Measurements from ENCODE around the gene CYB561D2.

Gene CYB561D2

GRCh38 chr3:50393061-50393460 is 42.4 kb downstream of the CYB561D2 start:
- no peak for DNase-seq

DNA sequence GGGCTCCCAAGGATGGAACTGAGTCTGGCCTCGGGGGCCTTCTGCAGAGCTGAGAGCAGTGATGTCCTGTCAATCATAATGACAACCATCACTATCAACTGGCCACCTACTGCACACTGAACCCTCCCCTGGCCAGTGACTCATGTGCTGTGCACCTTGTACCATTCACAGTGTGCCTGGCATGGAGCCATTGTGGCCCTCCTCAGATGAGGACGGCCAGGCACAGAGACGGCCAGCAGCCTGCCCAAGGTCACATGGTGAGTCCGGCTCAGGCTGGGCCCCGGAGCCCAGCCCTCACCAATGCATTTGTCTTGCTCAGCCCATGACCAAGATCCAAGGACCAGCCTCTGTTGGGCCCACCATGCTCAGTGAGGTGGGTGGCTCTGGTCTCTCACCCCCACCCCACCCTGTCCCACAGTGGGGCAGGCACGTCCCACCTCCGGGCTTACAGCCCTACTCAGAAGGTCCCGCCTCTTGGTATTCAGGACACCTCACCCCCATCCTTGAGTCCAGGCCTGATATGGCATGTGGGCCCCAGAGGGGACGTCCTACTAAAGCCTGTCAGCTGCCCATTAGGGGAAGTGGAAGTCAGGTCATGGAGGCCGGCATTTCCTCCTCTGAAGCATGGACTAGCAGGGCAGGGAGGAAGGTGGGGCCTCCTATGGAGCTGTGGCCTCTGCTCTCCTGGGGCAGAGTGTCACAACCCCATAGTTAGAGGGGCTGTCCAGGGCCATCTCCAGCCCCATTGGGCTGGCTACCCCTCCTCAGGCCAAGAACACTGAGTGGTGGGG is 44.6 kb downstream of the CYB561D2 start:
- no peak for DNase-seq

- DNase-seq, result no peak
These were observed 45.8 kb downstream of the CYB561D2 start for GRCh38 chr3:50396502-50396901.

DNA sequence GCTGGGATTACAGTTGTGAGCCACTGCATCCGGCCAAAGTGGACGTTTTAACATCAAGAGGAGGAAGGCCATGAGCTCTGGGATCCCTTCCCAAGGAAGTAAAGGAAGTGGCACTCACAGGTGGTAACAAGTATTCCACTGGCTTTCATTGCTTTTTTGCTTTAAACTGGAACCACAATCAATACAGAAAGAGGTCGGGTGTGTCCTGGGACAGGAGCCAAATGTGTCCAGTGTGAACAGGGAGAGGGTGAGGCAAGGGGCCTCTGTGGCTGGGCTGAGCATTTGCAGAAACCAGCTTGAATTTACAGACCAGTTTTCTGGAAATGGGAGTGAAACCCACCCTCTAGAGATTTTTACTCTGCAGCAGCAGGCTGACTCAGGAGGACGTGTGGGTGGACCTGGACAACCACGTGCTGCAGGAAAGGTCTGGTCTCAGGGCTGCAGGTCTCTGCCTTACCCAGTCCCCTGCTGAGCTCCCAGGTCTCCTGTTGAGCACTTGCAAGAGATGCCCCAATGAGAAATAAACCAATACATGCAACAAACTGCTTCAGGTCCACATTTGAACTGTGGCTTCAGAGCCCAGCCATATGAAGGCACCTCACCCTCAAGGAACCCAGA is 51.4 kb downstream of the CYB561D2 start:
- DNase-seq, result no peak

Data from effector CD8-positive, alpha-beta T cell (primary cell).